ENCODE data around the gene CAPN15.

GRCh38 chr16:534135-534534 lies 6.6 kb downstream of the CAPN15 start:
- TF ChIP-seq CTCF (IDR thresholded peaks at IDR 0.05), result no peak
- TF ChIP-seq POLR2A (IDR thresholded peaks at IDR 0.05), result no peak

Measured in right lobe of liver (tissue), 4 donors.